ENCODE results near the gene CHAD.
"Not testable (repeated sequence)": the region's sequence is repeated elsewhere in the genome, so short reads cannot be mapped to it uniquely, and the experiment has no call there.

CHAD gene

DNA sequence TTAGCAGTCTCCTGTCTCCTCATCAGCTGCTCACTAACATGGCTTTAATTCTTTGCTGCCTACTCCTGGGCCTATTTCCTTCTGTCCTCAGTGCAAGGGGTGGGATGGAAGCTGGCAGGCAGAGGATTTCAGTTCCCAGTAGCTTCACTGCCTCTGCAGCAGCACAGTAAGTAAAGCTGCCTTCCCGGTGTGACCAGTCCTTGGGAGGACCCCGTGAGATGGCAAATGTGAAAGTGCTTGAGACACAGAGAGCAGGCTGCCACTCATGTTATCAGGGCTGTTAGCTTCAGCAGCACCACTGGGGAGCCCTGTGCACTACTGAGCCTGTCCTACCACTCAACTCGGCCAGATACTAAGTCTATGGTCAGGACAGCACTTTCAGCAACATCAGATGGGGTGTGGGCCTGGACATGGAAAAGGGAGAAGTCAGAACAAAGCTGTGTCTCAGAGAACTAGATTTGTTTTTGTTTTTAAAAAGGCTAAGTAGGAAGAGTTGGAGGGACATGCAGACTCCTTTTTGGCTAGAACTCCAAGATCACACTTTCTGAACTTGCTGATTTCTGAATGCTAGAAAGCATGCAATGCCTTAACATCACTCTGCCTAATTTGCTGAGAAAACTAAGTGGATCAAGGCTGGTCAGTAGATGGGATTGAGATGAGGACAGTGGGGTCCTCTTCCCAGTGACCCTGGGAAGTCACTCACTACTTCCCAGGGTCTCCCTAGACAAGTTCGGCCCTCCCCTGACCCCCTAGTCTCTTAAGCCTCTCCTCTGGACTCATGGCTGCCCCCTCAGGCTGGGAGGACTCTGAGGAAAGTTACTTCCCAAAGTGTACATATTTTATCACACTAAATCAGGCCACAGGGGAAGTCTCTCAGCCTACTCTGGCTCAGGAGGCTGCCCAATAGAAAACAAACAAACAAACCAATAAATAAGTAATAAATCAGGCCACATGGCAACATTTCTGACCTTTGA, 41.6 kb downstream of the CHAD start:
- DNase-seq (ENCODE audit: low read depth): no peak

DNA sequence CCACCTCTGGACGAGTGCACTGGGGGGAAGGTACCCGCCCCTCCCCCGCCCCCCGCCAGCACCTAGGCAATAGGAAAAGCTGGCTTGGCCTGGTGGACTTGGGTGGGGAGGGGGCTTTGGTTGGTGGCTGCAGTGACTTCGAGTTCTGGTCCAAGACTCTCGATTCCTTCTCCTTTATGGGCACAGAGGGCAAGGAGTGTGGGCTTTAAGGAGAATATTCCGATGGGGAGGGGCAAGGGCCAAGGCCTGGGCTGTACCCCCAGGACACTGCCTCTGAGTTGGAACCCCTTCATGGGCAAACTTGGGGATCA, 42.3 kb downstream of the CHAD start:
- no peak for DNase-seq (ENCODE audit: low read depth)

DNA sequence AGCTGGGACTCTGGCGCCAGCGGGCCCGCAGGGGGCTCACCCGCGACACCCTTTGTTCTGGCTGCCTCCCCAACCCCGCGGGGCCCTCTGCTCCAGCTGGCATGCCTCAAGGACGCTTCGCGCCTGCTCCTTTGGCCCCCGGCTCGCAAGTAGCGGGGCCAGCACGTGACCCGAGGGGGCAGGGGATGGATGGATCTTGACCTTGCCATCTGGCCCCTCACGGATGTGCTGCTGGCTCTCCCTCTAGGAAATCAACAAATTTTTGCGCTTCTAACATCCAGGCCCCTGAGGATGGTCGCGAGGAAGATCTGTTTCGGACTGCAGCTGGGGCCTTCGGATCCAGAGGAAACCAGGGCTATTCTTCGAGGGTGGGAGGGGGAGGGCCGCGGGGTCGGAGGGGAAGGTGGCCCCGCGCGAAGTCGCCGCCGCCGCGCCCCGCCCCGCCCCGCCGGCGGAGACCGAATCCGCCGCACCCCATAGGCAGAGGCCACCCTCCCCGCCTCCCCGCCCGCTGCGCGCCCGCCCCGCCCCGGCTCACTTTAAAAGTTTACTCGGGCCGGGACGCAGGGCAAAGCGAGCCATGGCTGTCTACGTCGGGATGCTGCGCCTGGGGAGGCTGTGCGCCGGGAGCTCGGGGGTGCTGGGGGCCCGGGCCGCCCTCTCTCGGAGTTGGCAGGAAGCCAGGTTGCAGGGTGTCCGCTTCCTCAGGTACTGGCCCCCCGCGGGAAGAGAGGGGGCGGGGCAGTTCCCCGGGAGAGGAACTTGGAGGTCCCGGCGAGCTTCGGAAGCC, 42.8 kb downstream of the CHAD start, which contains the start of gene ACSF2:
Gene ACSF2 (plus strand): TSS at position 537 of the 790 bp plus-strand sequence. CDS start 44 bp downstream, at position 581.
- DNase-seq (ENCODE audit: low read depth): no peak

DNA sequence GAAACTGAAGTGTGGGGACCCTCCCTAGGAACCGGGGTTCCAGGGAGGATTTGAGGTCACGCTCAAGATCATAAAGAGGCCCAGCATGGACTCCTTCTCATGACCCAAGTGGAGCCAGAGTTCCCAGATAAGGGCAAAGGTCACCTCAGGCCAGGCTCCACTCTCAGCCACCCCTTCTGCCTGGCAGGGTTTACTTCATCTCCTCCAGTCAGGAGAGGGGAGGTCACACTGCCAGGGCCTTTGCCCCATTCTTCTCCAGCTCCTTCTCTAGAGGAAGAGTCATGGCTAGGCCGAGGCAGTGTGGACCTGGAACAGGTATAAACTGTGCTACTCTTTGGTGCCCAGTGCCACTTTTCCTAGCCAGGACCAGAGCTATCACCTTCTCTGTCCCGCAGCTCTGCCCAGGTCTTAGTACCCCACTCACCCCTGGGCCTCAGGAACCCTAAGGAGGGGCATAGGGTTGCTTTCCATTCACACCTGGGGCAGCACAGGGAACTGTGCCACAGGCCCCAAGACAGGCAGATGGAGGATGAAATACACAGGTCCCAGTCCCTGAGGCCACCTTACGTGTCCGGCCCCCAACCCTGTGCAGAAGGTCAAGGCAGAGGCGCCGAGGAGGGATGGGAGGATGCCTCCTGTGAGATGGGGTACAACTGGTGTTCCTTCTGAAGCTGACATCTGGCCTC, 43.5 kb downstream of the CHAD start:
- no peak for DNase-seq (ENCODE audit: low read depth)

DNA sequence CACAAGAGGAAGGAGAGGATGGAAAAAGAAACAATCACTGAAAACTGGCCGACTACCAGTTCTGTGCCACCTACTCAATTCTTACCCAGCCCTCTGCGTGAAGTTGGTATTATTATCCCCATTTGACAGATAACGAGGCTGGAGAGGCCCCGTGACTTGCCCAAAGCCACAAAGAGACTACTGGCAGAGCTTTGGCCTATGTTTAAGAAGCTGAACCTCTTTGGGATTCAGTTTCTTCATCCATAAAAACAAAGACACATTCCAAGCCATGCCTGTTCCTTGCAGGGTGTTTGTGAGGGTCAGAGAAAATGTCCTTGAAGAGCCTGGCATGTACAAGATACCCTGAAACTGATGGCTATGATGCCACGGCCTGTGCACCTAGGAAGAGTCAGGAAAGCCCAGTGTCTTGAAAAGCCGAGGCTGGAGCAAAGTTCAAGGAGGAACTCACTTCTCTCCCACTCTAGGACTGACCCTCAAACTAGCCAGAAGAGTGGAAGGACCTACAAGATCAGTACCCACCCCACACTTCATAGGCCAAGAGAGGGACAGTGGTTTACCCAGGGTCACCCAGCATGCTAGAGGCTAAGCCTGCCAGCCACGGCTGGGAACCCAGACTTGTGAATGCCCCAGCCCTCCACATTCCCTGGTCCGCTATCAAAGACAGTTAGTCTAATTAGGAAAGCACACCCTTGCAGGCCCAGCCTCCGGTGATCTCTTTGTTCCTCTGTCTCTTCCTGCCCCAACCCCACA, 44.3 kb downstream of the CHAD start:
- DNase-seq (ENCODE audit: low read depth): no peak

DNA sequence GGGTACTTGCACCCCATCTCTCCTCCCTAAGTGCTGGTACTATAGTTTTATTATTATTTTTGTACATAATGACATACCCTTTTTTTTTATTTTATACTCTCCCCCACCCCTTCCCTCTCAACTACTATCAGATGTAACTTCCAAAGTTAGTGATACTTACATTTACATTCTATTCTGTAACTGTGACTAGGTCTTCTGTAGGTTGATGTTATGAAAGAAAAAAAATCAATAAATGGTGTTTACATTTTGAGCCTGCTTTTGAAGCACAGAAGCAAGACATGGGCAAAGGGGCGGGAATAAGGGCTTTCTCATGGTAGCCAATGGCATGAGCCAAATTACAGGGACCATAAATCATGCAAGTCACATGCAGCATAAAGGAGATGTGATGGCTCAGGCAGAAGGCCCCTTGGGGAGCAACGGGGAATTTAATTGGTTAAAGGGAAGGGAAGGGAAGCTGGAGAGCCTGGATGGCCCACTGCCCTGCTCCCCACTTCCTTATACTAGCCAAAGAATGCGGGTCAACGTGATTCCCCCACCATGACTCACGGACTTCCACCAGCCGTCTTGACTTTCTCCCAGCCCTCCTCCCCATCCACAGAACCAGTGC, 45.0 kb downstream of the CHAD start:
- peak; percentile 73 for DNase-seq (ENCODE audit: low read depth)

DNA sequence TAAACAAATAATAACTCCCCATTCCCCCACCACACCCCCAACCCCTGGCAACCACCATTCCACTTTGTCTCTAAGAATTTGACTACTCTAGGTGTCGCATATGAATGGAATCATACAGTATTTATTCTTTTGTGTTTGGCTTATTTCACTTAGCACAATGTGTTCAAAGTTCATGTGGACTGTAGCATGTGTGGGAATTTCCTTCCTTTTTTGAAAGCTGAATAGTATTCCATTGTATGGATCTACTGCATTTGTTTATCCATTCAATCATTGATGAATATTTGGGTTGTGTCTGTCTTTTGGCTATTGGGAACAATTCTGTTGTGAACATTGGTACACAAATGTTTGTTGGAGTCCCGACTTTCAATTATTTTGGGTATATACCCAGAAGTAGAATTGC, 45.9 kb downstream of the CHAD start:
- DNase-seq (ENCODE audit: low read depth): no peak

DNA sequence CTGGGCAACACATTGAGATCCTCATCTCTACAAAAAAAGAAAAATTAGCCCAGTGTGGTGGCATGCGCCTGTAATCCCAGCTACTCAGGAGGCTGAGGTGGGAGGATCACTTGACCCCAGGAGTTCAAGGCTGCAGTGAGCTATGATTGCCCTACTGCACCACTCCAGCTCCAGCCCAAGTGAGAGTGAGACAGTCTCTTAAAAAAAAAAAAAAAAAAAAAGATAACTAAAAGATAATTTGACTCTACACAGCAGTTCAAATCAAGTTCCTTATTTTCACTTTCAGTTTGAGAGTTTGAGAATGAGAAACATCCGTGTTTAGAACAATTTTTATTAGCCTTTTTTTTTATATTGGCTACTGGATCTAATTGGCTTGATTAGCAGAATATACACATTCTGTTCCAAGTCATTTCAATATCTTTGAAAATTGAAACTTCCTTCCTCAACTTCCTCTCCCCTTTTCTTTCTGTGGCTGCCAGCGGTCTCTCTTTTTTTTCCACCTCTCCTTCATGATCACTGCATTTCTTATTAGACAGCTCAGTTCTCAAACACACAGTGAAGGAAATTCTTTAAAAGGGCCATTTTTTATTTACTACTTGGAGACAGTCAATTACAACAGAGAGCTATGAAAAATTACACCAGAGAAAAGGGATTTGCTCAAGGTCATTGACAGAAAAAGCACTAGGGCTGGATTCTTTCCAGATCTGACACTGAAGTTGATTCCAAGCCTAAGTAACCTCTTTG, 47.2 kb downstream of the CHAD start:
- no peak for DNase-seq (ENCODE audit: low read depth)

DNA sequence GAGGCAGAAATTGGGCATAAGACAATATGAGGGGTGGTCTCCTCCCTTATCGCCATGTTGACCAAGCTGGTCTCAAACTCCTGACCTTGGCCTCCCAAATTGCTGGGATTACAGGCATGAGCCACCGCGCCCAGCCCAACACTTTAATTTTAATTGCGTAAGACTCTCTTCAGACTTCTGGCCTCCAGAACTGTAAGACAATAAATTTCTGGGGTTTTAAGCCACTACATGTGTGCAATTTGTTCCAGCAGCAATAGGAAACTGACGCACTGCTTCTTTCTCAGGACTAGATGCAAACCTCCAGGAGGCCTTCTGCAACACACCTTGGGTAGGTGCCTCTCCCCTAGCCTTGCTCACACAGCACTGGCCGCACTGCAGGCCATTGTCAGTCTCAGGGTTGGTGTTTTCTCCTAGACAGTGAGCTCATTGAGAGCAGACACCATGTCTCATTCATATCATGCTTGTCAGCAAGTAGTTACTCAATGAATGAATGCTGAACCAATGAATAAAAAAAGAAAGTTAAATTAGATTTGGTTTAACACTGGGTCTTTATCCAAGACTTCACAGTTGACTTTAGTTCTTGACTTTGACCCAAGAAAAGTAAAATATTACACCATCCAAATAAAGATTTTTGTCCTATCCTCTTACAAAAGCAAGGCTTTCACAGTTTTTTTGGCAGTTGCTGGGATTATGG, 48.1 kb downstream of the CHAD start:
- peak; percentile 42 for DNase-seq (ENCODE audit: low read depth)

DNA sequence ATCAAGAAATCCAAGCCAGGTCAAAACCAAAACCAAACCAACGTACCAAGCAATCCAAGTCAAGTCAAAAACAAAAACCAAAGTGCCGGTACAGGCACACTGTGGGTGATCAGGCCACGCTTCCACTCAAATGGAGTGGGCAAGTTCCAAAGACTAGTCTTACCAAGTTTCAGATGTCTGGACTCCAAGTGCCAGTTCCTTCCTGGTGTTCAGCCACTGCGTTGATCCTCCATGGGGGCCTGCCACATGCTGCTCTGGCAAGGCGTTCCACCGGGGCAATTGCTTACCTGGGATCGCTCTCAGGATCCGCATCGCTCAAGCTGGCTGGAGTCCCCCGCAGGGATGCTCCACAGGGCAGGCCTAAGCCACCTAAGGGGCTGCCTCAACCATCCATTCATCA, 49.1 kb downstream of the CHAD start:
- not testable (repeated sequence) for DNase-seq (ENCODE audit: low read depth)

DNA sequence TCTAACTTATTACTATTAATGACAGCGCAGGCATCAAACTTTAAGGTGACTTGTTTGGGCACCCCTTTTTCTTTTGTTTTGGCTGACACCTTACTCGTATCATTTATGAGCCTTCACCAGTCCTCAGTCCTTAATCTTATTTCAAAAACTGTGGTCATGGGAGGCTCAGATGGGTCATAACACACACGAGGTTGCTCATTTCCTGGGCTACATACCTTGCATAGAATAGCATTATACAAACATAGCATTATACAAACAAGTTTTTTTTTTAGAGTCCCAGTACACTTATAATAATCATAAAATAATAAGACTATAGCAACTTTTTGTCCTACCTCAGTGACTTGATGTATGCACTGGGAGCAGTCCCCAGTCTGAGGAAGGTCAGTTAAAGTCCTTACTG, 53.9 kb downstream of the CHAD start:
- no peak for DNase-seq (ENCODE audit: low read depth)

Data from GM04504 (cell line).